ENCODE results near the gene G0S2. TPM values are rescaled to one million over a fixed set of nuclear protein-coding genes. Genes with fewer than 3 reads are reported as not detected.

G0S2 gene
- total and polyA plus RNA-seq, 2 experiments from 2014 or later, result 3.2 to 8.2 TPM

DNA sequence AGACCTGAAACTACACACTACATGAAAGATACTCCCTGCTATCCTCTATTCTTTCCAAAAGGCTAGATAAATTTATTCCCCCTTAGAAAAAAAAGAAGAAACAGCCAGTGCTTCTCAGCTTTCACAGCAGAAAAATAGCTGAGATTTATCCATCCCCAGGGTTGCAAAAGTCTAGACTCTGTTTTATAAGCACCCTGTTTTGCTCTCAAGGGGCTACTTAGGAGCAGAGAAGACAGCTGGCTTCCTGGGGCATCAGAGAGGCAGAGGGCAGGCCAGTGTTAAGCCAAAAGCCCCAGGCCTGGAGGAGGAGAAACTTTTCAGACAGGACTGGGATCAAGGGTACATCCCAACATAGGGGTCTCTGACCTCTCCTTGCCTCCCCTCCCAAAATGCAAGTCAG, 26.9 kb upstream of the G0S2 start:
- Histone ChIP-seq H3F3A (replicated peaks; ENCODE audit: low read depth) (no peaks in the 10 kb centered on the region), H3K4me1 (ENCODE audit: insufficient read depth) (peaks cover 7% of the 10 kb centered on the region), H3K4me3 (no peak overlapping the region), H4K20me1 (replicated peaks; ENCODE audit: insufficient read depth) (no peaks in the 10 kb centered on the region), H2AFZ (no peak overlapping the region), H3K27ac (ENCODE audit: low read depth) (no peak overlapping the region), H3K4me2 (no peak overlapping the region), H3K36me3 (ENCODE audit: insufficient read depth) (no peaks in the 10 kb centered on the region), H3K79me2 (replicated peaks; ENCODE audit: insufficient read depth) (no peaks in the 10 kb centered on the region), H3K27me3 (ENCODE audit: insufficient read depth) (no peaks in the 10 kb centered on the region), H3K9me2 (ENCODE audit: insufficient read depth) (no peaks in the 10 kb centered on the region)
- TF ChIP-seq ZNF114 (CRISPR knock-in tag; IDR thresholded peaks at IDR 0.05), result no peak
- TF ChIP-seq NANOG (IDR thresholded peaks at IDR 0.05; ENCODE audit: borderline replicate concordance), result no peak
- no peak for TF ChIP-seq EZH2 (IDR thresholded peaks at IDR 0.05; ENCODE audit: low read depth, unreplicated experiment)
- TF ChIP-seq CREB1 (CRISPR knock-in tag; IDR thresholded peaks at IDR 0.05; ENCODE audit: low read depth), result no peak
- no peak for TF ChIP-seq EZH2phosphoT487 (IDR thresholded peaks at IDR 0.05; ENCODE audit: unreplicated experiment)
- TF ChIP-seq JUNB (IDR thresholded peaks at IDR 0.05; ENCODE audit: unreplicated experiment), result no peak
- TF ChIP-seq, protein P1, sequence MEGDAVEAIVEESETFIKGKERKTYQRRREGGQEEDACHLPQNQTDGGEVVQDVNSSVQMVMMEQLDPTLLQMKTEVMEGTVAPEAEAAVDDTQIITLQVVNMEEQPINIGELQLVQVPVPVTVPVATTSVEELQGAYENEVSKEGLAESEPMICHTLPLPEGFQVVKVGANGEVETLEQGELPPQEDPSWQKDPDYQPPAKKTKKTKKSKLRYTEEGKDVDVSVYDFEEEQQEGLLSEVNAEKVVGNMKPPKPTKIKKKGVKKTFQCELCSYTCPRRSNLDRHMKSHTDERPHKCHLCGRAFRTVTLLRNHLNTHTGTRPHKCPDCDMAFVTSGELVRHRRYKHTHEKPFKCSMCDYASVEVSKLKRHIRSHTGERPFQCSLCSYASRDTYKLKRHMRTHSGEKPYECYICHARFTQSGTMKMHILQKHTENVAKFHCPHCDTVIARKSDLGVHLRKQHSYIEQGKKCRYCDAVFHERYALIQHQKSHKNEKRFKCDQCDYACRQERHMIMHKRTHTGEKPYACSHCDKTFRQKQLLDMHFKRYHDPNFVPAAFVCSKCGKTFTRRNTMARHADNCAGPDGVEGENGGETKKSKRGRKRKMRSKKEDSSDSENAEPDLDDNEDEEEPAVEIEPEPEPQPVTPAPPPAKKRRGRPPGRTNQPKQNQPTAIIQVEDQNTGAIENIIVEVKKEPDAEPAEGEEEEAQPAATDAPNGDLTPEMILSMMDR (conservative IDR thresholded peaks at IDR 0.05; ENCODE audit: low read depth in 2 of 2), result no peak
- TF ChIP-seq STAT1 (IDR thresholded peaks at IDR 0.05; ENCODE audit: unreplicated experiment), result no peak
- Mint-ChIP-seq H3K27ac (no peak overlapping the region), H3K9me3 (no peaks in the 10 kb centered on the region; the same call in 2 of the 3 replicates), H3K27me3 (ENCODE audit: insufficient read depth, low read depth, poor library complexity) (peaks cover 12% of the 10 kb centered on the region), H3K4me3 (no peak overlapping the region), H3K4me1 (peaks cover 17% of the 10 kb centered on the region), H3K36me3 (ENCODE audit: low read depth) (no peaks in the 10 kb centered on the region)
- ATAC-seq (no peak), DNase-seq (ENCODE audit: low spot score) (no peak)

DNA sequence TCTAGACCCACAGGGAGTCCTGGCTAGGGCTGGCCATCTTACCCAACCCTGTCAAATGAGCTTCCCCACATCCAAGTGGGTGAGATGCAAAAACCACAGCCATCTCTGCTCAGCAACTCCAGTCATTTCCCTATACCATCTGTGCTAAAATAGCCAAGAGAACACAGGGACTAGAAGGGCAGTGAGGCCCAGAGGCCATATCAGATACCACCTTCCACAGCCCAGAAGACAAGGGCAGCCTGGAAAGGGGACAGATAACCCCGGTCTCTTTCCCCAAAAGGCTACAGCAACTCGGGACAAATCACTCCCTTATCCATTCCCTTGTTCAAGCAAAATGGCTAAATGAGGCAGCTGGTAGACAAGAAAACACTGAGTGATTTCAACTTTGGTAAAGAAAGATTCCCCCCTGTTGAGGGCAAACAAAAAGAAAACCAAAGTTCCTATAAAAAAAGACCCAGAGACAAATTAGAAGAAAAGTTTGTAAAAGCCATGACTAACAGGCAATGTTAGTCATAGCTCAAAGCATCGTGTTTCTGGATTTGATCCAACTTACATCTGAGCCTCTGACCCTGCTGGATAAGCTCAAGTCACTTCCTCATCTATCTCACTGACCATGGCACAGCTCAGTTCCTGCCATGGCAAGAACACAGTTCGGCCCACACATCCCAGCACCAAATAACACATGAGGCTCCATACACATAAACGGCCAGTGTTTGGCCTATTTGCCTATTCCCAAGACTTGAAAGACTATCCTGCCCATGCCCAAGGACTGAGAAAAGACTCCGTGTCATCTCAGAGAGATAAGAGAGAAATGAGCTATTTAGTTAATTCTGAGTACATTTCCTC, 26.1 kb upstream of the G0S2 start:
- H3K4me3 ChIP-seq, result no peak overlapping the region
- H3K27ac ChIP-seq (ENCODE audit: low read depth), result no peak overlapping the region
- Mint-ChIP-seq H3K4me1 (peaks cover 23% of the 10 kb centered on the region), H3K27ac (no peak overlapping the region), H3K36me3 (ENCODE audit: low read depth) (no peaks in the 10 kb centered on the region), H3K4me3 (no peak overlapping the region), H3K9me3 (no peaks in the 10 kb centered on the region; the same call in 2 of the 3 replicates), H3K27me3 (ENCODE audit: insufficient read depth, low read depth, poor library complexity) (peaks cover 12% of the 10 kb centered on the region)
- H3K27me3 ChIP-seq (ENCODE audit: insufficient read depth), result no peaks in the 10 kb centered on the region
- ATAC-seq (no peak), DNase-seq (ENCODE audit: low spot score) (no peak)
- H3K36me3 ChIP-seq (ENCODE audit: insufficient read depth), result no peaks in the 10 kb centered on the region
- H3K79me2 ChIP-seq (replicated peaks; ENCODE audit: insufficient read depth), result no peaks in the 10 kb centered on the region
- H3K4me2 ChIP-seq, result no peak overlapping the region
- no peaks in the 10 kb centered on the region for H3F3A ChIP-seq (replicated peaks; ENCODE audit: low read depth)
- H3K4me1 ChIP-seq (ENCODE audit: insufficient read depth), result peaks cover 7% of the 10 kb centered on the region
- H2AFZ ChIP-seq, result no peak overlapping the region
- H4K20me1 ChIP-seq (replicated peaks; ENCODE audit: insufficient read depth), result no peaks in the 10 kb centered on the region
- H3K9me2 ChIP-seq (ENCODE audit: insufficient read depth), result no peaks in the 10 kb centered on the region
- TF ChIP-seq, protein P1 (conservative IDR thresholded peaks at IDR 0.05; ENCODE audit: low read depth in 2 of 2), result no peak
- TF ChIP-seq, protein P2, sequence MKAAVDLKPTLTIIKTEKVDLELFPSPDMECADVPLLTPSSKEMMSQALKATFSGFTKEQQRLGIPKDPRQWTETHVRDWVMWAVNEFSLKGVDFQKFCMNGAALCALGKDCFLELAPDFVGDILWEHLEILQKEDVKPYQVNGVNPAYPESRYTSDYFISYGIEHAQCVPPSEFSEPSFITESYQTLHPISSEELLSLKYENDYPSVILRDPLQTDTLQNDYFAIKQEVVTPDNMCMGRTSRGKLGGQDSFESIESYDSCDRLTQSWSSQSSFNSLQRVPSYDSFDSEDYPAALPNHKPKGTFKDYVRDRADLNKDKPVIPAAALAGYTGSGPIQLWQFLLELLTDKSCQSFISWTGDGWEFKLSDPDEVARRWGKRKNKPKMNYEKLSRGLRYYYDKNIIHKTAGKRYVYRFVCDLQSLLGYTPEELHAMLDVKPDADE (IDR thresholded peaks at IDR 0.05), result no peak
- TF ChIP-seq EZH2 (IDR thresholded peaks at IDR 0.05; ENCODE audit: low read depth, unreplicated experiment), result no peak
- TF ChIP-seq JUNB (IDR thresholded peaks at IDR 0.05; ENCODE audit: unreplicated experiment), result no peak
- no peak for TF ChIP-seq ZNF331 (CRISPR knock-in tag; IDR thresholded peaks at IDR 0.05; ENCODE audit: low read depth)
- TF ChIP-seq ZNF114 (CRISPR knock-in tag; IDR thresholded peaks at IDR 0.05), result no peak
